ENCODE measurements around the gene B3GNT8.
"Not testable (repeated sequence)": the region's sequence is repeated elsewhere in the genome, so short reads cannot be mapped to it uniquely, and the experiment has no call there.

B3GNT8 gene

GRCh38 chr19:41415154-41415571 is 12.0 kb downstream of the B3GNT8 start:
- DNase-seq (ENCODE audit: low spot score), result no peak

- DNase-seq (ENCODE audit: low spot score), result no peak
Observed at GRCh38 chr19:41414461-41414860, 12.7 kb downstream of the B3GNT8 start.

GRCh38 chr19:41413947-41414346 is 13.2 kb downstream of the B3GNT8 start:
- no peak for DNase-seq (ENCODE audit: low spot score)

- no peak for DNase-seq (ENCODE audit: low spot score)
Observed at GRCh38 chr19:41412953-41413352, 14.2 kb downstream of the B3GNT8 start.

GRCh38 chr19:41411968-41412265 is 15.3 kb downstream of the B3GNT8 start:
- peak; percentile 62 for DNase-seq (ENCODE audit: low spot score)

- DNase-seq (ENCODE audit: low spot score), result no peak
Observed at GRCh38 chr19:41411100-41411967, 15.8 kb downstream of the B3GNT8 start.

- DNase-seq (ENCODE audit: low spot score), result no peak
Observed at GRCh38 chr19:41410336-41411054, 16.7 kb downstream of the B3GNT8 start.

- no peak for DNase-seq (ENCODE audit: low spot score)
Observed at GRCh38 chr19:41409288-41409687, 17.9 kb downstream of the B3GNT8 start.

GRCh38 chr19:41408846-41409245 is 18.3 kb downstream of the B3GNT8 start:
- DNase-seq (ENCODE audit: low spot score), result not testable (repeated sequence)

- DNase-seq (ENCODE audit: low spot score), result no peak
Observed at GRCh38 chr19:41408256-41408655, 18.9 kb downstream of the B3GNT8 start.

- DNase-seq (ENCODE audit: low spot score), result no peak
Observed at GRCh38 chr19:41407271-41407670, 19.9 kb downstream of the B3GNT8 start.

GRCh38 chr19:41405776-41406175 is 21.4 kb downstream of the B3GNT8 start:
- no peak for DNase-seq (ENCODE audit: low spot score)

- DNase-seq (ENCODE audit: low spot score), result no peak
Observed at GRCh38 chr19:41403181-41403970, 23.8 kb downstream of the B3GNT8 start.

GRCh38 chr19:41402010-41402409 is 25.2 kb downstream of the B3GNT8 start:
- no peak for DNase-seq (ENCODE audit: low spot score)

- no peak for DNase-seq (ENCODE audit: low spot score)
Observed at GRCh38 chr19:41401483-41401882, 25.7 kb downstream of the B3GNT8 start.

- no peak for DNase-seq (ENCODE audit: low spot score)
Observed at GRCh38 chr19:41399525-41399924, 27.6 kb downstream of the B3GNT8 start.

GRCh38 chr19:41399091-41399490 is 28.1 kb downstream of the B3GNT8 start:
- DNase-seq (ENCODE audit: low spot score), result no peak

- no peak for DNase-seq (ENCODE audit: low spot score)
Observed at GRCh38 chr19:41398598-41398997, 28.6 kb downstream of the B3GNT8 start.

GRCh38 chr19:41398050-41398418 is 29.1 kb downstream of the B3GNT8 start:
- no peak for DNase-seq (ENCODE audit: low spot score)

GRCh38 chr19:41397086-41398049 is 29.8 kb downstream of the B3GNT8 start, which contains the start of the genes BCKDHA and EXOSC5:
Gene BCKDHA (plus strand): TSS chr19:41397818. CDS start chr19:41397828, 10 bp downstream.
Gene EXOSC5 (minus strand): TSS chr19:41397359. CDS start chr19:41397328, 31 bp downstream.
- peak; percentile 99 for DNase-seq (ENCODE audit: low spot score)

- no peak for DNase-seq (ENCODE audit: low spot score)
Observed at GRCh38 chr19:41395355-41395754, 31.8 kb downstream of the B3GNT8 start.
